ENCODE results near the gene INCA1.

The INCA1 gene

DNA sequence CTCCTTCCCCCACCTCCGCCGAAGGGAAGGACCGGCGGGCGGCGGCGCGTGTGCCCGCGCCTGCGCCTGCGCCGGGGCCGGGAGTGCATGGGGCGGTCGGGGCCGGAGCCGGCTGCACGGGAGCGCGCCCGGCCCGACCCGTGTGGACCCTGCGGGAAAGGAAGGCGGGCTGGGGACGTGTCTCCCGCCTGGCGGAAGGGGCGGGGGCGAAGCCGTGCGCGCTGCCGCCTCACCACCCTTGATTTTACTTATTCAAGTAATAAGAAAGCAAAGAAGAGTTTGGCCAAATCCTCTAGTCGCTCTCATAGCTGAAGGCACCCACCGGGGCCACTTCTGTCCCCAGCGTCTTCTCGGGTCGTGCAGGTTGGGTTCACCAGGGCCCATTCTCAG lies 48.4 kb downstream of the INCA1 start:
- DNase-seq (ENCODE audit: low read depth in 2 of 2) = peak; percentile 70 to 72

- DNase-seq (ENCODE audit: low read depth in 2 of 2) = peak; percentile 81 to 88
Measured at GRCh38 chr17:4948166-4948930, 49.0 kb downstream of the INCA1 start, which contains the start of gene PFN1. Gene PFN1 (minus strand): TSS chr17:4948530. CDS start chr17:4948394, 136 bp downstream.

DNA sequence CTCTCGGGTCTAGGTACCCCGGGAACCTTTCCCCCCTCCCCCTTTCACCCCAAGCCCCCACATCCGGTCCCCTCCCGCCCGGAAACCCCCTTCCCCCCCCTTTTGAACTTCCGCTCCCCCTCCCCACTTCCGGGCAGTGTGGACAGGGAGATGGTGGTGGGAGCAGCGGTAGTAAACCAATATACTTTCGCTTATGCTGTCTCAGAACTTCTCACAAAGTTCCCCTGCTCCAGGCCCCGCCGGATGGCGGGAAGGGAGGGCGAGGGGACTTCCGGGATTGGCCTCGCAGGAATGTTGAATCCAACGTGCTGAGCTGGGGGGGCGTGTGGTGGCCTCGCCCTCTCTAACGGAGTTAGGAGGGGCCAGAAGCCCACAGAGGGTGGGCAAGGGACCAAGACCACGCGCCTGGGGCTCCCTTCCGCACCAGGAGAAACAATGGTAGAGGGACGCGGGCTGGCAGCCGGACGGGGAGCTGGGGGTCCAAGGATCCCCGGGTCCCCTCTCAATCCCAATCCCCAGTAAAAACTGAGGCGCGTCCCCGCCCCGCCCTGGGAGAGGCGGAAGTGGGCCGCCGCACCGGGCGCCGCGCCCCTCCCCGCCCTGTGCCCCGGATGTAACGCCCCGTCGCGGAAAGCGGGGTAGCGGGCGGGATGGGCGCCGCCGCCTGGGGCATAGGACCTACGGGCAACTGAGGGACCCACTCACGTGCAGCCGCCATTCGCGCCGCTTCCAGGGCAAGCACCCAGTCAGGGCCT lies 49.7 kb downstream of the INCA1 start:
- peak; percentile 53 to 67 for DNase-seq (ENCODE audit: low read depth in 2 of 2)

GRCh38 chr17:4947010-4947410 lies 50.3 kb downstream of the INCA1 start:
- no peak for DNase-seq (ENCODE audit: low read depth in 2 of 2)

- no peak for DNase-seq (ENCODE audit: low read depth in 2 of 2)
Measured at GRCh38 chr17:4946312-4946976, 50.9 kb downstream of the INCA1 start.

- no peak for DNase-seq (ENCODE audit: low read depth in 2 of 2)
Measured at GRCh38 chr17:4945944-4946280, 51.4 kb downstream of the INCA1 start.

- peak; percentile 73 to 83 for DNase-seq (ENCODE audit: low read depth in 2 of 2)
Measured at GRCh38 chr17:4945176-4945943, 52.0 kb downstream of the INCA1 start.

GRCh38 chr17:4944554-4945175 lies 52.7 kb downstream of the INCA1 start:
- peak; percentile 21 to 28 for DNase-seq (ENCODE audit: low read depth in 2 of 2)

DNA sequence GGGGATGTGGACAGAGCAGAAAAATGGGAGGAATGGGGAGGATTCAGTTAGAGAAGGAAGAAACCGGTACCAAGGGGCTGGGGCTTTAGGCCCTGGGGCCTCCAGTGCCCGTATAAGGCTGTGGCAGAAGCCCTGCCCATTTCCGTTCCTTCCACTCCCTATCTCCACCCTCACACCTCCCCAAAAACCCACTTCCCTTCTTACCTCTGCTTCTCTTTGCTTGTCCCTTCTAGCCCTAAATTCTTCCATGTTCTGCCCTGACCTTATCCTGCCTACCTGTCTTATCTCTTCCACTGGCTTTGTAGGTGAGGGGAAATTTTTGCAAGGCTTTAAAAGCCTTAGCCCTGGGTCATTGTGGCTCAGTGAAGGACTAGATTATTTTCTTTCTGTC lies 53.2 kb downstream of the INCA1 start:
- DNase-seq (ENCODE audit: low read depth in 2 of 2) = peak in 1 of 2 donors; percentile 35

- DNase-seq (ENCODE audit: low read depth in 2 of 2) = no peak
Measured at GRCh38 chr17:4942760-4943508, 54.4 kb downstream of the INCA1 start.

DNA sequence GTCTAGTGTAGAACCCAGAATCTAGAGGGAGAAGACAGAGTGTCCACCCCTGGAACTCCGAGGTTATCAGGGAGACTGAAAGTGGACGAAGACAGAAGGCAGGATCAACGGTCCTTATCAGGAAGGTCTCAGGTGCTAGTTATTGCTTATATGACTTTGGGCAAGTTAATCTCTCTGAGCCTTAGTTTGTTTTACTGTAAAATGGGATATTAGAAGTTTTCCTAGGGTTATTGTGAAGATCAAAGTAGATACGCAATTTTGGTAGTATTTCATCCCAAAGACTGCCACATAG lies 56.1 kb downstream of the INCA1 start:
- no peak for DNase-seq (ENCODE audit: low read depth in 2 of 2)

GRCh38 chr17:4940555-4941318 lies 56.6 kb downstream of the INCA1 start:
- DNase-seq (ENCODE audit: low read depth in 2 of 2) = peak; percentile 23 to 39

DNA sequence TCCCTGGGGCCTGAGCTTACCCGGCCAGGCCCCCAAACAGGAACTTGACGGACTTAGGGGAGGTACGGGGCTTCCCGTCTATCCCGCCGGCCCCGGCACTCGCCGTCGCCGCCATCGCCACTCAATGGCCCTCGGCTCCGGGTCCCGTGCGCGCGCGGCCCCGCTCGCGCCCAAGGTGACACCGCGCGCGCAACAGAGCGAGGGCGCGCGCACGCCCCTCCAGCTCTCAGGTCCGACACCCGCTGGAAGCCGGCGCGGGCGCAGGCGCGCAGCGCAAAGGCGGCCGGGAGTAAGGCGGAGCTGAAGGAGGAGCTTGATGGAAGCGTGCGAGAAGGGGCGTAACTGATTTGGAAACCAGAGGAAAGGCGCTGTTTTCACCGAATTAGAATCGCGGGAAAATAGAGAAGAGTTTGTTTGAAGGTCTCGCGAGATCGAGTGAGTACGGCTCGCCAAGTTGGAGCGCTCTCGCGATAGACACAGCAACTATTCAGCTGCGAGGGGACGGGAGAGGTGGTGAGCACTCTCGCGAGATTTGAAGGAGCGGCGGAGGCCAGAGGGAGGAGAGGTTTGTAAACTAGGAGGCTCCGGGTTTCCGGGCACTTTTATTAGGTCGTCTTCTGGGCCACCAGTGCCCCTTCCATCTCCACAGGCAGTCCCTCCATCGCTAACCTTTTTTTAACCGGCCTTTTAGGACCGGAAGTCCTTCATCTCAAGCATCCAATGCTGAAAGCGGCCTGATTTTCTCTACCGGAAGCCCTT lies 57.3 kb downstream of the INCA1 start, which contains the start of the genes RNF167 and SLC25A11:
RNF167 (plus strand) TSS at position 473 of the 759 bp plus-strand sequence. CDS start 642 bp downstream, outside the sequence.
SLC25A11 (minus strand) TSS at position 251 of the 759 bp plus-strand sequence; CDS start at position 115, 136 bp downstream.
- peak; percentile 87 to 91 for DNase-seq (ENCODE audit: low read depth in 2 of 2)

GRCh38 chr17:4939546-4939795 lies 57.9 kb downstream of the INCA1 start:
- no peak for DNase-seq (ENCODE audit: low read depth in 2 of 2)

DNA sequence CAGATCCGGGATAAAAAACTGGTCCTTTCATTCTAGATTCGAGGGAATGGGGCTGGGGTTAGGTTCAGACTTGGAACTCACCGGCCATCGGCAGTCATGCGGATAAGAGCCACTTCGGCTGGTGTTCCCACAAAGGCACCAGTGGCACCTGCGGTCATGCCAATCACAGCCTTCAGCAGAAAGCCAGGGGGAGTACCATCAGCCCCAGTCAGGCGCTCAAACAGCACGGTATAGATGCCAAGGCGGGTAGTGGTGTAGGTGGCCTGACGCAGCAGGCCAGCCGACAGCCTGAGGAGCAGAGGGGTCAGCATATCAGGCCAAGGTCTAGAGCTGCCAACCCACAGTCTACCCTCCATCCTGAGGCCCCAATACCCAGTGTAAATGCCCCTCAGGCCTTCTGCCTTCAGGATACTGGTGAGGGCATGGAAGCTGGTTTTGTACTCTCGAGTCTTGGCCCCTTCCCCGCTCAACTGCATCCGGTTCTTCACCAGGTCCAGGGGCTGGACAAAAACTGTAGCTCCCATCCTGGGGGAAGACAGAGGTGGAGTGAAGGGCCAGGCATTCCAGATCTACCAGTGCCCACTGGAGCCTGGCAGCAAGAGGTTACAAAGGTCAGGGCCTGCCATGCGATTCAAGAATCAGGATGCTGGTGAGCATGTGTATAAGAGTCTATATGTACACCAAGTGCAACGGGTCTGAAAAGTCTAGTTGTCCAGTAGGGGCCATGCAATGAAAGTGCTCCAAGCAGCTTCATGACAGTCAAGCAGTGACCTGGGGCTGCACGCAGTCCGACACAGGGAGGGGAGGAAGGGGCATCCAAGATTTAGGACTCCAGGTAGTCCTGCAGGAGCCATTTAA lies 58.4 kb downstream of the INCA1 start:
- no peak for DNase-seq (ENCODE audit: low read depth in 2 of 2)
